GM13977 (cell line): ENCODE results near the gene CEP57.
A peak's percentile ranks its signal among the peaks of the same experiment; 100 is the strongest.

ENCODE experiments used
- DNase-seq: peaks from one replicate; pipeline ENCODE4 v3.0.0; 2012; ENCODE audit warnings: low spot score
- CTCF ChIP-seq: IDR thresholded peaks from 2 replicates; pipeline ENCODE4 v1.5.1; 2012; ENCODE audit warnings: mild to moderate bottlenecking, control low read depth; ENCODE audit not compliant: insufficient read depth; ENCODE audit errors: extremely low read depth, missing control alignments
- in situ Hi-C: fragments of 300-500 bp; cut with MboI; formaldehyde crosslinking; loops from one replicate; pipeline ENCODE4 v1.12.0; 2022; ENCODE audit warnings: low sequenced_read_pairs, low pct_unique_long_range_greater_than_20kb, mixed read lengths, inconsistent platforms; ENCODE audit not compliant: unreplicated experiment

Gene CEP57

GRCh38 chr11:95789506-95790122 is 684 bp upstream of the CEP57 start, which contains the start of gene FAM76B:
TSS of gene FAM76B (minus strand) at chr11:95789782. CDS start at chr11:95789478, 304 bp downstream.
- peak; percentile 93 for DNase-seq
- no peak for TF ChIP-seq CTCF
- in situ Hi-C loops, result no loop called here

DNA sequence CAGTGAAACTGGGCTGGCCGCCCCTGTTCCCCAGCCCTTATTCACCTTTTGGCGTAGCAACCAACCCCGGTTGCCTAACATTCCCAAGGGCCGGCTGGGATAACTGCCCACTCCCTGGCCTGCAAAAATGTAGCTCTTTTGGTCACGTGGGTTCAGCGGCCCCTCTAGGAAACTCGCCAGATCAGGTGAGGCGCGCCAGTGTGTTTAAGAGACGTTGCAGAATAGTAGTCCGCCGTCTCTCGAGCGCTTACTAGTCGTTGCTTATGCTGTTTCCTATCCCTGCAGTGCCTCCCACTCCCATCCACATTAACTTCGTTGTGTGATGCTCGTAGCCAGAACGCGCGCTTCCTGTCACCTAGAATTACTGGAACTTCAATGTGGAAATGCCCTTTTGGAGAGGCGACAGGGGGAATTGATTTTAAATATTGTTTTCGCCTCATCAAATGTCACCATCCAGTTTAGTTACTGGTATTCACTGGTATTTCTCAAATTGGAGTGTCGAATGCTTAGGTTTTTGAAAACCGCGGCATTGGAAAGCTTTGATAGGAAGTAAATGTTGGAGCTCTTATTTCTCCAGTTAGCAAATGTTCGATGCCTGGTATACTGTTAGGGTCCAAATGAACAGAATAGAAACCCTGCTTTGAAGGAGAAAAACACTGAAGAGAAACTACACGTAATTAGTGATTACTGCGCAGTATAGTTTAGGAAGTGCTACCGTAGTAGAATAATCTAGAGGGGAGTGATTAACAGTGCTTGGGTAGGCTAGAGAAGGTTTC is 823 bp downstream of the CEP57 start:
- peak; percentile 29 for DNase-seq
- in situ Hi-C loops, result no loop called here
- TF ChIP-seq CTCF, result no peak

- no peak for TF ChIP-seq CTCF
- no peak for DNase-seq
- in situ Hi-C loops, result no loop called here
These were observed 1.4 kb downstream of the CEP57 start for GRCh38 chr11:95791709-95792033.

- in situ Hi-C loops, result no loop called here
- DNase-seq, result no peak
- TF ChIP-seq CTCF, result no peak
These were observed 1.9 kb downstream of the CEP57 start for GRCh38 chr11:95792200-95792599.

DNA sequence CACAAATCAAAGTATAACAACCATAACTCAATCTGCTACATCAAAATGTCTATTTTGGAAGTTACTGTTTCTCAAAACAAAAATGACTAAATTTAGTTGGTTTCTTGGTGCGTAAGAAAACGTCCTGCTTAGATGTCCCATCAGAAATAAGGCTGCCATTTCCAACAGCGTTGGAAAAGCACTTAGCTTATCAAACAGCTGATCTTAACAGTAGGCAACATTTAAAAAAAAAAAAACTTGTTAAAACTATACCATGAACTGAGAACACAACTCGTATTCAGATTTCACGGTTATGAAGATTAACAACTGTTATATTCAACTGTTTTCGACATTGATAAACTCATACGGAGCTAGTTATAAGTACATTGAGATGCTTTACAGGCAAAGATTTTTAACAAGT is 2.4 kb downstream of the CEP57 start:
- DNase-seq, result no peak
- in situ Hi-C loops, result no loop called here
- TF ChIP-seq CTCF, result no peak

DNA sequence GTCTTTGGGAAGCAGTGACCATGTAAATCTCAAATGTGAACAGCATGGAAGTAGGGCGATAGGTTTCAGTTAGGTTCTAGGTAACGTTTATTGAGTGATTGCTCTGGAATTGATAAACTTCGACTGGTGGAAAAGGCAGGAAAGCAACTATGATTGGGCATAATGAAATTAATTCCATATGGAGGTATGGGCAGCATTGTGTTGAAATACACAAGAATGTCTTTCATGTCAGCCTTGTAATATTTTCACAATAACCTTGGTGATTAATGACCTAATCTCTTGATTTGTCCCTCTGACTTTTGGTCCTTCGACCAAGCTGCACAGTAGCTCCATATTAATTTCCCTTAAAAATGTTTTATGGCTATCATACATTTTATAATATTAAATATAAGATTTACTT is 2.8 kb downstream of the CEP57 start:
- in situ Hi-C loops, result no loop called here
- TF ChIP-seq CTCF, result no peak
- DNase-seq, result no peak
